Choroid plexus epithelial cell (primary cell): ENCODE data around the gene SPATA13.
A peak's percentile ranks its signal among the peaks of the same experiment; 100 is the strongest.

Experiments used
- DNase-seq: peaks from one replicate; pipeline ENCODE4 v3.0.0-alpha.2; 2010; ENCODE audit warnings: low read depth
- H3K4me3 ChIP-seq: 2 replicates; pipeline ENCODE4 v1.5.1; 2011; ENCODE audit warnings: low read depth, mild to moderate bottlenecking, control low read depth, low read length, moderate library complexity
- TF ChIP-seq, protein P1 (sequence below): conservative IDR thresholded peaks from 2 replicates; pipeline ENCODE4 v1.5.1; 2011; ENCODE audit warnings: low read depth, mild to moderate bottlenecking, control low read depth, inconsistent platforms, low read length, moderate library complexity

SPATA13 gene

DNA sequence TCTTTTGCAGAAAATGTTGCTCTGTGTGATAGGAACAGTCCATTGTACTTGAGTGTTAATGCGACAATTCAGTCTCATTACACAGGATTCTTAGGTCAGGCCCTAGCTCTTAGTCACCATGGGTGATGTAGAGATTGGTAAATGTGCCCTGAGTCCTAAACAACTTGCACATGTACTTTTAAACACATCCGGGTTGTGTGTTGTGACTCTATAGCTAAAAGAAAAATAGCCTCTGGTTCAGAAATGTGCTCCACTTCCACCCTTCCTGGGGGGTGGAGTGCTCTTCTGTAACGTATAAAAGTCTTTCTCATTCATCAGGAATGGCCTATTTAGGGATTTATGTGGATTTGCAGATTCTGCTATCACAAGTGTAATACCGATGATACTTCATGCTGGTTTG is 5.2 kb downstream of the SPATA13 start:
- DNase-seq, result peak; percentile 35
- TF ChIP-seq, protein P1, sequence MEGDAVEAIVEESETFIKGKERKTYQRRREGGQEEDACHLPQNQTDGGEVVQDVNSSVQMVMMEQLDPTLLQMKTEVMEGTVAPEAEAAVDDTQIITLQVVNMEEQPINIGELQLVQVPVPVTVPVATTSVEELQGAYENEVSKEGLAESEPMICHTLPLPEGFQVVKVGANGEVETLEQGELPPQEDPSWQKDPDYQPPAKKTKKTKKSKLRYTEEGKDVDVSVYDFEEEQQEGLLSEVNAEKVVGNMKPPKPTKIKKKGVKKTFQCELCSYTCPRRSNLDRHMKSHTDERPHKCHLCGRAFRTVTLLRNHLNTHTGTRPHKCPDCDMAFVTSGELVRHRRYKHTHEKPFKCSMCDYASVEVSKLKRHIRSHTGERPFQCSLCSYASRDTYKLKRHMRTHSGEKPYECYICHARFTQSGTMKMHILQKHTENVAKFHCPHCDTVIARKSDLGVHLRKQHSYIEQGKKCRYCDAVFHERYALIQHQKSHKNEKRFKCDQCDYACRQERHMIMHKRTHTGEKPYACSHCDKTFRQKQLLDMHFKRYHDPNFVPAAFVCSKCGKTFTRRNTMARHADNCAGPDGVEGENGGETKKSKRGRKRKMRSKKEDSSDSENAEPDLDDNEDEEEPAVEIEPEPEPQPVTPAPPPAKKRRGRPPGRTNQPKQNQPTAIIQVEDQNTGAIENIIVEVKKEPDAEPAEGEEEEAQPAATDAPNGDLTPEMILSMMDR, result no peak
- no peak overlapping the region for H3K4me3 ChIP-seq

DNA sequence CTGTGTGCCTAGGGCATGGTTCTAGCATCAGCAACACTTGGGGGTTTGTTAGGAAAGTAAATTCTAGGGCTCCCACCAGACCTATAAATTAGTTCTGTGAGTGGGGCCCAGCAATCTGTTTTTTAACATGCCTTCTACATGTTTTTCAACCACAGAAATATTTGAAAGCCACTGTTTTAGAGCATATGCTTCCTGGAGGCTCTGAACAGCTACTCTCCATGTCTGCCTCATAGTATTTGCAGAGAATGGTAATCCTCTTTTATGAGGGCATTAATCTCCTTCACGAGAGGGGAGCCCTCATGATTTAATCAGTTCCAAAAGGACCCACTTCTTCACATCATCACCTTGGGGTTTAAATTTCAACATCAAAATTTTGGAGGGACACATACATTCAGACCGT is 6.0 kb downstream of the SPATA13 start:
- TF ChIP-seq, protein P1, result no peak
- no peak overlapping the region for H3K4me3 ChIP-seq
- DNase-seq, result no peak

DNA sequence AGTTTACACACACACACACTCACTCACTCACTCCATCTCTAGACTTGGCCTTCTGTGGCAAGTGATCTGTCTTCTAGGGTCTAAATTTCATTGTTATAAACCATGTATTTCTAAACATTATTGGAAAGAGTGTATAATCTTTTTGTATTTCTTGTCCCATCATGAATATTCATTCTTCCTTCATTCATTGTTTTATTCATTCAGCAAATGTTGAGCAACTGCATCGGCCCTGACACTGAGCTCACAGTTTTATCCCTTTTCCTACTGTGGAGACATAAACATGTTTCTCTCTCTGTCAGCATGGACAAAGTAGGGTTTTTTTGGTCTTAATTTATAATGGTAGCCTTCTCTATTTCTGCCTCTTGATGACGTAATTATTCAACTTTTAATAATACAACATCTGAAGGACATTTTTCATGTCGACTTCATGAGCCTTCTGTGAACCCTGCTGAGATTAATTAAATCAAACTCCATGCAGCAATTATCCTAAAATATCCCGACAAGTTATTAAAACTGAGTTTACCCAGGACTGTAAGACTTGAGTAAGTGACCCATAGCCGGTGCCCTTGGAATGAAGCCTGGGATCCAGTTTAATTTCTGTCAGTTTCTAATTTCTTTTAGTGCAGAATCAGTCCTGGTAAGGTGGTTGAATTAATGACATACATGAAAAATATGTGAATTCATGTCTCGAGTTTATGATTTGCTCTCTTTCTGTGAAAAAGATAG is 7.3 kb downstream of the SPATA13 start:
- H3K4me3 ChIP-seq, result no peak overlapping the region
- TF ChIP-seq, protein P1, result no peak
- DNase-seq, result no peak

DNA sequence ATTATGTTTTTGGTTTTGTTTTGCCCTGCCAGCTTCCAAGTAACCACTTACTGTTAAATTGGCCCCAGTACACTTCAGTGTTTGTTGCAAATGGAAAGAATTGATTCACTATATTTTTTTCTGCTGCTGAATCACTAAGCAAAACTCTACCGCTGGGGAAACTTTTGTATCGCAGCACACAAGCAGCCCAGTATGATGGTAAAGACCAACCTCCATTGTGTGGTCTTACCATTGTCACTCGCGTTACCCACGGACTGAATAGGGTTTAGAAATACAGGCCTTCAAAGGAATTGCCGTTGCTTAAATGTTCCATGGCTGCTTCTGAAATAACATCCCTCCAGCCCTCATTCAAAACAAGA is 7.9 kb downstream of the SPATA13 start:
- TF ChIP-seq, protein P1, result no peak
- no peak overlapping the region for H3K4me3 ChIP-seq
- DNase-seq, result no peak

DNA sequence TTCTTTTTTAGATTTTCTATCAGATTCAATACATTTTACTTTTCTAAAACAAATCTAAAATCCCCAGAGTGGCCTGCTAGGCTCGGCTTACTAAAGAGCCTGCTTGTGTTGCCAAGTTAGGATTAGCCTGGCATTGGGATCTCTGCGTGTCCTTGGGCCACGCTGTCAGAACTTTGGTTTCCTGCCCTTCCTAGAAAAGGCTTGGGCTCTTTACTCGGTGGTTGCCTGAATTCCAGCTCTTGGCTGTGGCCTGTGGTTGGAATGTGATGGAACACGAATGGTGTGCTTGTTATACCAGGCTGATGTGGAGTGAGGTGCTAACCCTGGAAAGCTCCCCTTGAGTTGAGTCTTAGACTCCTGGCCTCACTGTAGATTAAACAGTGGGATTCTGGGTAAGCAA is 8.5 kb downstream of the SPATA13 start:
- no peak for DNase-seq
- no peak overlapping the region for H3K4me3 ChIP-seq
- TF ChIP-seq, protein P1, result no peak

DNA sequence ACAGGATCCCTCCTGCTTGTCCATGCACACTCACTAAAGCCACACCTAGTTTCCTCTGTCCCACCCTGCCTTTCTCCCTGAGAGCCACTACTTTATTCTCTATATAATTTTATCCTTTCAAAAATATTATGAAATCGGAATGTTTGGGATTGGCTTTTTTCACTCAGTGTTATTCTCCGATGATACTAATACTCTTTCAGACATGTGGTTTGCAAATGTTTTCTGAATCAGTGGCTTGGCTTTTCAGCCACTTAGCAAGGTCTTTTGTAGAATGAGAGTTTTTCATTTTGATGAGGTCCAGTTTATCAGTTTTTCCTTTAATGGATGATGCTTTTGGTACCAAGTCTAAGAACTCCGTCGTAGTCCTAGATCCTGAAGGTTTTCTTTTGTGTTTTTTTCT is 11.6 kb downstream of the SPATA13 start:
- no peak for DNase-seq
- TF ChIP-seq, protein P1, result no peak
- no peak overlapping the region for H3K4me3 ChIP-seq

DNA sequence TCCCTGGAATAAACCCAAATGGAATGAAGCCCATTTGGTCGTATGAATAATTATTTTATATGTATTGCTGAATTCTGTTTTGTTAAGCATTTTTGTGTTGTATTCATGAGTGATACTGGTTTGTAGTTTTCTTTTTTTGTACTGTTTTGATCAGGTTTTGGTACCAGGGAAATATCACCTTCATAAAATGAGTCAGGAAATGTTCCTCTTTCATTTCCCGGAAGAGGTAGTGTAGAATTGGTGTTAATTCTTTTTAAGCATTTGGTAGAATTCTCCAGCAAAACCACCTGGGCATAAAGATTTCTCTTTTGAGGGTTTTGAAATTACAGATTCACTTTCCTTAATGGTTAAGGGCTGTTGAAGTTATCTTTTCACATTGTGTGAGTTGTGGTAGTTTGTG is 13.3 kb downstream of the SPATA13 start:
- TF ChIP-seq, protein P1, result no peak
- H3K4me3 ChIP-seq, result no peak overlapping the region
- DNase-seq, result no peak
